ENCODE results near the gene GATAD2B. TPM values are rescaled to one million over a fixed set of nuclear protein-coding genes. Genes with fewer than 3 reads are reported as not detected.
A peak's percentile ranks its signal among the peaks of the same experiment; 100 is the strongest.

Gene GATAD2B
- polyA plus RNA-seq, 6 donors from 2014 or later = 4.0 to 7.0 (median 5.1) TPM

GRCh38 chr1:153933955-153934354, 11.2 kb upstream of the GATAD2B start:
- Mint-ChIP-seq H3K27ac (peak overlapping the region in 2 of 6 donors; percentile 62 to 65), H3K36me3 (peaks cover 0 to 7% of the 10 kb centered on the region in 2 donors), H3K4me3 (no peak overlapping the region), H3K9me3 (no peaks in the 10 kb centered on the region), H3K4me1 (peaks cover 8 to 18% (median 9%) of the 10 kb centered on the region in 3 donors), H3K27me3 (no peaks in the 10 kb centered on the region)
- DNase-seq (no peak), ATAC-seq (ENCODE audit: low read depth in 2 of 2) (no peak)

- peaks cover 10 to 18% (median 13%) of the 10 kb centered on the region in 3 donors for H3K4me1 Mint-ChIP-seq
- ATAC-seq (ENCODE audit: low read depth in 2 of 2) = no peak
- no peak for DNase-seq
- peak overlapping the region in 2 of 6 donors; percentile 42 to 62 for H3K27ac Mint-ChIP-seq
- H3K9me3 Mint-ChIP-seq = no peaks in the 10 kb centered on the region
- no peaks in the 10 kb centered on the region for H3K27me3 Mint-ChIP-seq
- H3K4me3 Mint-ChIP-seq = no peak overlapping the region
- peaks cover 0 to 7% of the 10 kb centered on the region in 2 donors for H3K36me3 Mint-ChIP-seq
These were observed 10.7 kb upstream of the GATAD2B start for GRCh38 chr1:153933430-153933829.

- ATAC-seq (ENCODE audit: low read depth in 2 of 2) (no peak), DNase-seq (no peak)
- Mint-ChIP-seq H3K4me3 (no peak overlapping the region), H3K9me3 (no peaks in the 10 kb centered on the region), H3K4me1 (peaks cover 13 to 18% (median 14%) of the 10 kb centered on the region in 3 donors), H3K27me3 (no peaks in the 10 kb centered on the region), H3K36me3 (peaks cover 0 to 7% of the 10 kb centered on the region in 2 donors), H3K27ac (peak overlapping the region in 2 of 6 donors; percentile 34 to 67)
These were observed 9.7 kb upstream of the GATAD2B start for GRCh38 chr1:153932156-153933131.

GRCh38 chr1:153929981-153930948, 7.5 kb upstream of the GATAD2B start:
- H3K27ac Mint-ChIP-seq = peak overlapping the region in 2 of 6 donors; percentile 66 to 72
- ATAC-seq (ENCODE audit: low read depth in 2 of 2) (no peak), DNase-seq (no peak)
- H3K36me3 Mint-ChIP-seq = peaks cover 0 to 7% of the 10 kb centered on the region in 2 donors
- H3K27me3 Mint-ChIP-seq = no peaks in the 10 kb centered on the region
- H3K4me3 Mint-ChIP-seq = no peak overlapping the region
- H3K9me3 Mint-ChIP-seq = no peaks in the 10 kb centered on the region
- peaks cover 7 to 18% (median 13%) of the 10 kb centered on the region in 3 donors for H3K4me1 Mint-ChIP-seq

GRCh38 chr1:153929426-153929825, 6.7 kb upstream of the GATAD2B start:
- no peak for ATAC-seq (ENCODE audit: low read depth in 2 of 2)
- Mint-ChIP-seq H3K27me3 (no peaks in the 10 kb centered on the region), H3K36me3 (peaks cover 0 to 7% of the 10 kb centered on the region in 2 donors), H3K4me3 (no peak overlapping the region), H3K27ac (peak overlapping the region in 5 of 6 donors; percentile 43 to 72 (median 60)), H3K4me1 (peaks cover 7 to 15% (median 14%) of the 10 kb centered on the region in 3 donors), H3K9me3 (no peaks in the 10 kb centered on the region)
- no peak for DNase-seq

GRCh38 chr1:153928791-153929341, 6.1 kb upstream of the GATAD2B start:
- peaks cover 0 to 7% of the 10 kb centered on the region in 2 donors for H3K36me3 Mint-ChIP-seq
- H3K4me3 Mint-ChIP-seq = no peak overlapping the region
- H3K4me1 Mint-ChIP-seq = peaks cover 7 to 20% (median 13%) of the 10 kb centered on the region in 3 donors

GRCh38 chr1:153928245-153928644, 5.5 kb upstream of the GATAD2B start:
- Mint-ChIP-seq H3K36me3 (peaks cover 0 to 7% of the 10 kb centered on the region in 2 donors), H3K27ac (peak overlapping the region in 5 of 6 donors; percentile 57 to 83 (median 66)), H3K4me1 (peaks cover 13 to 26% (median 13%) of the 10 kb centered on the region in 3 donors), H3K9me3 (no peaks in the 10 kb centered on the region), H3K27me3 (peaks cover 0 to under 1% (median 0%) of the 10 kb centered on the region in 3 donors), H3K4me3 (no peak overlapping the region)
- ATAC-seq (ENCODE audit: low read depth in 2 of 2) (no peak), DNase-seq (no peak)

More at GRCh38 chr1:153928791-153929341, 6.1 kb upstream of the GATAD2B start:
- Mint-ChIP-seq H3K27ac (peak overlapping the region in 4 of 6 donors; percentile 57 to 78 (median 66)), H3K27me3 (no peaks in the 10 kb centered on the region), H3K9me3 (no peaks in the 10 kb centered on the region)
- DNase-seq (no peak), ATAC-seq (ENCODE audit: low read depth in 2 of 2) (no peak)

- no peak overlapping the region for H3K27ac Mint-ChIP-seq
These were observed 3.6 kb upstream of the GATAD2B start for GRCh38 chr1:153926405-153926804.

GRCh38 chr1:153922076-153922971, 448 bp downstream of the GATAD2B start:
- H3K4me3 Mint-ChIP-seq = peak overlapping the region; percentile 92 to 99 (median 95)
- peaks cover 38 to 63% (median 48%) of the 10 kb centered on the region in 3 donors for H3K4me1 Mint-ChIP-seq
- peak; percentile 20 to 24 for ATAC-seq (ENCODE audit: low read depth in 2 of 2)
- H3K9me3 Mint-ChIP-seq = peaks cover 0 to 3% (median 0%) of the 10 kb centered on the region in 7 donors
- DNase-seq = no peak
- H3K27ac Mint-ChIP-seq = peak overlapping the region; percentile 97 to 100 (median 98)
- H3K27me3 Mint-ChIP-seq = peaks cover 0 to 5% (median 0%) of the 10 kb centered on the region in 3 donors
- H3K36me3 Mint-ChIP-seq = no peaks in the 10 kb centered on the region

More at GRCh38 chr1:153926405-153926804, 3.6 kb upstream of the GATAD2B start:
- DNase-seq (no peak), ATAC-seq (ENCODE audit: low read depth in 2 of 2) (no peak)
- peaks cover 0 to 3% (median 0%) of the 10 kb centered on the region in 7 donors for H3K9me3 Mint-ChIP-seq
- H3K4me3 Mint-ChIP-seq = peak overlapping the region in 1 of 8 donors; percentile 70
- peaks cover 21 to 38% (median 23%) of the 10 kb centered on the region in 3 donors for H3K4me1 Mint-ChIP-seq
- no peaks in the 10 kb centered on the region for H3K36me3 Mint-ChIP-seq
- H3K27me3 Mint-ChIP-seq = peaks cover 0 to 5% (median 0%) of the 10 kb centered on the region in 3 donors

- H3K36me3 Mint-ChIP-seq = no peaks in the 10 kb centered on the region
- peak overlapping the region; percentile 15 to 98 (median 92) for H3K27ac Mint-ChIP-seq
- H3K9me3 Mint-ChIP-seq = peaks cover 0 to 3% (median 0%) of the 10 kb centered on the region in 7 donors
- H3K4me3 Mint-ChIP-seq = peak overlapping the region; percentile 89 to 98 (median 94)
- peaks cover 38 to 65% (median 48%) of the 10 kb centered on the region in 3 donors for H3K4me1 Mint-ChIP-seq
- DNase-seq (no peak), ATAC-seq (ENCODE audit: low read depth in 2 of 2) (no peak)
- H3K27me3 Mint-ChIP-seq = peaks cover 0 to 5% (median 0%) of the 10 kb centered on the region in 3 donors
These were observed 1.0 kb downstream of the GATAD2B start for GRCh38 chr1:153921803-153922075.

GRCh38 chr1:153921080-153921802, 1.5 kb downstream of the GATAD2B start:
- DNase-seq = no peak
- no peak for ATAC-seq (ENCODE audit: low read depth in 2 of 2)
- Mint-ChIP-seq H3K4me1 (peaks cover 40 to 66% (median 50%) of the 10 kb centered on the region in 3 donors), H3K4me3 (peak overlapping the region; percentile 89 to 98 (median 94)), H3K27me3 (peaks cover 0 to 5% (median 0%) of the 10 kb centered on the region in 3 donors), H3K36me3 (peaks cover 0 to 3% of the 10 kb centered on the region in 2 donors), H3K9me3 (peaks cover 0 to 3% (median 0%) of the 10 kb centered on the region in 7 donors), H3K27ac (peak overlapping the region; percentile 15 to 98 (median 81))

All from naive B cell (primary cell).